Activated CD8-positive, alpha-beta memory T cell treated with anti-CD3 and anti-CD28 coated beads, Interleukin-2, amount 10 ng/mL, durations not matched to agents 7 days and 5 days (primary cell): ENCODE measurements around the gene HLA-G. TPM values are rescaled to one million over a fixed set of nuclear protein-coding genes. Genes with fewer than 3 reads are reported as not detected.

Experiments used
- ATAC-seq: fragments of 150-1000 bp; cut with Tn5 transposase; one replicate; pipeline ENCODE4 v1.10.0; 2021; ENCODE audit warnings: moderate library complexity
- CTCF ChIA-PET: fragments of 350-600 bp; sonication (Branson Sonifier 250); formaldehyde crosslinking; loops from one replicate; lab custom pipeline; 2021; ENCODE audit warnings: antibody characterized with exemption; lab: Charles Lee
- DNase-seq: peaks from one replicate; pipeline ENCODE4 v3.0.0-alpha.2; 2020
- H3K27ac Mint-ChIP-seq: one replicate; pipeline ENCODE4 v1.8.0; 2021; ENCODE audit warnings: mild to moderate bottlenecking, mixed read lengths
- H3K27me3 Mint-ChIP-seq: one replicate; pipeline ENCODE4 v1.8.0; 2021; ENCODE audit warnings: mixed read lengths
- H3K36me3 Mint-ChIP-seq: one replicate; pipeline ENCODE4 v1.8.0; 2021; ENCODE audit warnings: mild to moderate bottlenecking, mixed read lengths
- H3K4me1 Mint-ChIP-seq: one replicate; pipeline ENCODE4 v1.8.0; 2021; ENCODE audit warnings: mixed read lengths
- H3K4me3 Mint-ChIP-seq: one replicate; pipeline ENCODE4 v1.8.0; 2021; ENCODE audit warnings: mild to moderate bottlenecking, moderate library complexity, mixed read lengths
- H3K9me3 Mint-ChIP-seq: one replicate; pipeline ENCODE4 v1.8.0; 2022; ENCODE audit warnings: low read depth, mixed read lengths
- total RNA-seq, 2 experiments: library from RNA; stranded (reverse); gene quantifications; one replicate each; pipeline ENCODE4 v1.2.3, GENCODE V29; 2021

HLA-G gene
- total RNA-seq, 2 experiments from 2014 or later = 0.66 to 0.85 TPM

- no peak for DNase-seq
- H3K4me1 Mint-ChIP-seq = peaks cover 13% of the 10 kb centered on the region
- H3K27me3 Mint-ChIP-seq = peaks cover 86% of the 10 kb centered on the region
Observed at GRCh38 chr6:29828471-29828797, 809 bp downstream of the HLA-G start.

DNA sequence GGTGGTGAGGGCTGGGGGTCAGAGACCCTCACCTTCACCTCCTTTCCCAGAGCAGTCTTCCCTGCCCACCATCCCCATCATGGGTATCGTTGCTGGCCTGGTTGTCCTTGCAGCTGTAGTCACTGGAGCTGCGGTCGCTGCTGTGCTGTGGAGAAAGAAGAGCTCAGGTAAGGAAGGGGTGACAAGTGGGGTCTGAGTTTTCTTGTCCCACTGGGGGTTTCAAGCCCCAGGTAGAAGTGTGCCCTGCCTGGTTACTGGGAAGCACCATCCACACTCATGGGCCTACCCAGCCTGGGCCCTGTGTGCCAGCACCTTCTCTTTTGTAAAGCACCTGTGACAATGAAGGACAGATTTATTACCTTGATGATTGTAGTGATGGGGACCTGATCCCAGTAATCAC, 2.1 kb downstream of the HLA-G start:
- ATAC-seq = no peak
- Mint-ChIP-seq H3K9me3 (no peaks in the 10 kb centered on the region), H3K27me3 (peaks cover 83% of the 10 kb centered on the region), H3K4me1 (peaks cover 13% of the 10 kb centered on the region), H3K36me3 (no peaks in the 10 kb centered on the region), H3K27ac (no peak overlapping the region), H3K4me3 (no peak overlapping the region)
- DNase-seq = no peak
- CTCF ChIA-PET = interaction anchor here (1.2 to 1.3 kb wide), 2 partner anchors 124 to 184 kb away, joined by 3 read pairs; no protein-coding TSS in a partner anchor

More at GRCh38 chr6:29828471-29828797, 809 bp downstream of the HLA-G start:
- Mint-ChIP-seq H3K36me3 (no peaks in the 10 kb centered on the region), H3K4me3 (no peak overlapping the region), H3K27ac (no peak overlapping the region), H3K9me3 (no peaks in the 10 kb centered on the region)
- CTCF ChIA-PET = no interaction called here
- no peak for ATAC-seq

DNA sequence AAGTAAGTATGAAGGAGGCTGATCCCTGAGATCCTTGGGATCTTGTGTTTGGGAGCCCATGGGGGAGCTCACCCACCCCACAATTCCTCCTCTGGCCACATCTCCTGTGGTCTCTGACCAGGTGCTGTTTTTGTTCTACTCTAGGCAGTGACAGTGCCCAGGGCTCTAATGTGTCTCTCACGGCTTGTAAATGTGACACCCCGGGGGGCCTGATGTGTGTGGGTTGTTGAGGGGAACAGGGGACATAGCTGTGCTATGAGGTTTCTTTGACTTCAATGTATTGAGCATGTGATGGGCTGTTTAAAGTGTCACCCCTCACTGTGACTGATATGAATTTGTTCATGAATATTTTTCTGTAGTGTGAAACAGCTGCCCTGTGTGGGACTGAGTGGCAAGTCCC, 2.8 kb downstream of the HLA-G start:
- no peaks in the 10 kb centered on the region for H3K36me3 Mint-ChIP-seq
- H3K27me3 Mint-ChIP-seq = peaks cover 83% of the 10 kb centered on the region

GRCh38 chr6:29831776-29832175, 4.2 kb downstream of the HLA-G start:
- Mint-ChIP-seq H3K36me3 (no peaks in the 10 kb centered on the region), H3K9me3 (no peaks in the 10 kb centered on the region), H3K4me3 (no peak overlapping the region), H3K27me3 (peaks cover 82% of the 10 kb centered on the region), H3K4me1 (peaks cover 16% of the 10 kb centered on the region), H3K27ac (no peak overlapping the region)
- CTCF ChIA-PET = interaction anchor here (1.4 to 6.9 kb wide), 5 partner anchors 17 to 184 kb away, joined by 3 to 89 read pairs (median 5); no protein-coding TSS in a partner anchor
- DNase-seq (no peak), ATAC-seq (no peak)

More for the DNA sequence above, 2.8 kb downstream of the HLA-G start:
- Mint-ChIP-seq H3K9me3 (no peaks in the 10 kb centered on the region), H3K4me3 (no peak overlapping the region), H3K27ac (no peak overlapping the region), H3K4me1 (peaks cover 16% of the 10 kb centered on the region)
- no peak for ATAC-seq
- no peak for DNase-seq
- CTCF ChIA-PET = interaction anchor here (0.8 to 1.5 kb wide), 5 partner anchors 34 to 183 kb away, joined by 3 to 7 read pairs (median 3); no protein-coding TSS in a partner anchor

GRCh38 chr6:29834564-29835436, 7.2 kb downstream of the HLA-G start:
- Mint-ChIP-seq H3K27me3 (peaks cover 77% of the 10 kb centered on the region), H3K27ac (no peak overlapping the region), H3K36me3 (no peaks in the 10 kb centered on the region), H3K4me1 (peaks cover 11% of the 10 kb centered on the region), H3K4me3 (no peak overlapping the region), H3K9me3 (no peaks in the 10 kb centered on the region)
- DNase-seq (peak; percentile 64), ATAC-seq (peak; percentile 68)
- CTCF ChIA-PET = interaction anchor here (0.9 to 6.9 kb wide), 18 partner anchors 9 to 232 kb away, joined by 3 to 89 read pairs (median 5); partner anchors contain the start of gene PPP1R11

DNA sequence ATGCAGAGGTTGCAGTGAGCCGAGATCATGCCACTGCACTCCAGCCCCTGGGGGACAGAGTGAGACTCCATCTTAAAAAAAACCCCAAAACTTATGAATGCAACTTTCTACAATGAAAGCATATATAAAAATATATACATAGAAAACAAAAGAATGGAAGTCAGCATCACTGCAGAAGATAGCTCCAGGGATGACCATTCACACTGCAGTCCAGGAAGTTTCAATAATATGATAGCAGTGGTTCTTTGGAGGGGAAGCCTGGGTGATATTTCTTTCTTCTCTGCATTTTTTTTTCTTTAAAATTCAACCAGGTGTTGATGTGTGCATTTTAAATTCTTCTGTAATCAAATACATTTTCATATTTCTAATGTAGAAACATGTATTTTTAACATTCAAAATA, 12.3 kb downstream of the HLA-G start:
- Mint-ChIP-seq H3K4me1 (peaks cover 4% of the 10 kb centered on the region), H3K36me3 (no peaks in the 10 kb centered on the region), H3K27ac (no peak overlapping the region), H3K4me3 (no peak overlapping the region), H3K9me3 (no peaks in the 10 kb centered on the region), H3K27me3 (peaks cover 64% of the 10 kb centered on the region)
- DNase-seq (no peak), ATAC-seq (no peak)
- CTCF ChIA-PET = interaction anchor here (1.7 kb wide), 1 partner anchor 102 kb away, joined by 6 read pairs; no protein-coding TSS in a partner anchor

DNA sequence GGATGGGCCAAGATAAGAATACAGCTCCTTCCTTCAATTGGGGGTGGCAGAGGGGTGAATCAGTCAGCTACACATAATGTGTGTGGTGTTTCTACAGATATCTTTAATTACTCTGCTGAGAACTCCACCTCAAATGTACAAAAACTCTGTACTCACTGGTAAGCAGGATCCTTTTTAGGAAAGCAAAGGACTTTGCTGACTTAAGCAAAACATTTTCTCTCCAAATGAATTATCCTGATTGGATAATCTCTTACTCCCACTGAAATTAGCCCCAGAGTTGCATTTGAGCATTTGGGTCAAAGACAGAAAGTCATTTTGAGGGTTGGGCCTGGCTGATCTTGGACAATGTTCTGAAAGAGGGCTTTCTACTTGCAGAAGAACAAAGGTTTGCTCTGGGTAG, 13.4 kb downstream of the HLA-G start:
- ATAC-seq = no peak
- CTCF ChIA-PET = interaction anchor here (1.7 kb wide), 1 partner anchor 103 kb away, joined by 6 read pairs; no protein-coding TSS in a partner anchor
- Mint-ChIP-seq H3K9me3 (no peaks in the 10 kb centered on the region), H3K4me3 (no peak overlapping the region), H3K27ac (no peak overlapping the region), H3K36me3 (no peaks in the 10 kb centered on the region), H3K4me1 (peaks cover 11% of the 10 kb centered on the region), H3K27me3 (peaks cover 63% of the 10 kb centered on the region)
- no peak for DNase-seq

GRCh38 chr6:29845405-29846006, 17.9 kb downstream of the HLA-G start:
- CTCF ChIA-PET = no interaction called here
- peak; percentile 77 for DNase-seq

GRCh38 chr6:29847871-29848630, 20.4 kb downstream of the HLA-G start:
- Mint-ChIP-seq H3K27me3 (peaks cover 70% of the 10 kb centered on the region), H3K9me3 (no peaks in the 10 kb centered on the region), H3K27ac (no peak overlapping the region), H3K4me1 (peaks cover 23% of the 10 kb centered on the region), H3K4me3 (no peak overlapping the region), H3K36me3 (no peaks in the 10 kb centered on the region)
- CTCF ChIA-PET = interaction anchor here (0.5 to 3.8 kb wide), 29 partner anchors 11 to 283 kb away, joined by 3 to 57 read pairs (median 4); no protein-coding TSS in a partner anchor
- ATAC-seq = peak; percentile 83
- DNase-seq = peak; percentile 87

More at GRCh38 chr6:29845405-29846006, 17.9 kb downstream of the HLA-G start:
- Mint-ChIP-seq H3K9me3 (no peaks in the 10 kb centered on the region), H3K27ac (no peak overlapping the region), H3K4me1 (peaks cover 23% of the 10 kb centered on the region), H3K27me3 (peaks cover 68% of the 10 kb centered on the region), H3K4me3 (no peak overlapping the region), H3K36me3 (no peaks in the 10 kb centered on the region)
- peak; percentile 63 for ATAC-seq

DNA sequence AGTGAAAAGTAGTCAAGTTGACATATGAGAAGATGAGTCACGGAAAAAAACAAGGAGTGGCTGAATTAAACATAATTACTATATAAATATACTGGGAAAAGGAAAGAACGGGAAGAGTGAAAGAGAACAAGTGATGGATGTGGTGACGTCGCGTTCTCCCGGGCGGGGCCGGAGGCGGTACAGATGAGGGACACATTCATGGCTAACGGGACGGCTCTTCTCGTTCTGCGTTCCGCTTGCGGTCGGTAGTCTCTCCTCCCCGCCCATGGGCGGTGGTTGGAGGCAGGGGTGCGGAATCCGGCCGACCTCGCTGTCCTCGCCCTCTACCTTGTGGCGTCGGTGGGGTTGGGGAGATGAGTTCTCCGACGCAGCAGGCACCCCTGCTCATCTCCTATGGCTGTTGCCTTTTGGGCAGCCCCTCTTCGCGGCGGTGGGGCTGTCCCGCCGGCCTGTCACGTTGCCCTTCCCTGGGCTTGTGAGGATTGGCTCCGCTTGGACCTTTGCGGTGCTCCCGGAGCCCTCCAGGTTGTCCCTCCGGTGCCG, 22.5 kb downstream of the HLA-G start:
- H3K27me3 Mint-ChIP-seq = peaks cover 65% of the 10 kb centered on the region
- no peak overlapping the region for H3K27ac Mint-ChIP-seq
- H3K36me3 Mint-ChIP-seq = no peaks in the 10 kb centered on the region
- CTCF ChIA-PET = interaction anchor here (0.9 to 3.8 kb wide), 4 partner anchors 116 to 281 kb away, joined by 3 to 57 read pairs (median 16); no protein-coding TSS in a partner anchor
- peak; percentile 56 for ATAC-seq
- peak overlapping the region; percentile 61 for H3K4me3 Mint-ChIP-seq
- H3K4me1 Mint-ChIP-seq = peaks cover 20% of the 10 kb centered on the region
- DNase-seq = peak; percentile 61
- no peaks in the 10 kb centered on the region for H3K9me3 Mint-ChIP-seq

- peaks cover 15% of the 10 kb centered on the region for H3K4me1 Mint-ChIP-seq
- ATAC-seq = no peak
Observed at GRCh38 chr6:29851190-29851589, 23.6 kb downstream of the HLA-G start.

GRCh38 chr6:29853245-29853644, 25.6 kb downstream of the HLA-G start:
- DNase-seq (no peak), ATAC-seq (no peak)
- no peak overlapping the region for H3K27ac Mint-ChIP-seq
- CTCF ChIA-PET = interaction anchor here (2.3 kb wide), 1 partner anchor 114 kb away, joined by 7 read pairs; no protein-coding TSS in a partner anchor
- H3K36me3 Mint-ChIP-seq = no peaks in the 10 kb centered on the region
- peaks cover 11% of the 10 kb centered on the region for H3K4me1 Mint-ChIP-seq
- H3K9me3 Mint-ChIP-seq = no peaks in the 10 kb centered on the region
- peaks cover 69% of the 10 kb centered on the region for H3K27me3 Mint-ChIP-seq
- H3K4me3 Mint-ChIP-seq = no peak overlapping the region

More at GRCh38 chr6:29851190-29851589, 23.6 kb downstream of the HLA-G start:
- H3K9me3 Mint-ChIP-seq = no peaks in the 10 kb centered on the region
- DNase-seq = no peak
- CTCF ChIA-PET = interaction anchor here (0.9 to 1.7 kb wide), 5 partner anchors 9 to 280 kb away, joined by 3 to 4 read pairs (median 3); no protein-coding TSS in a partner anchor
- no peak overlapping the region for H3K4me3 Mint-ChIP-seq
- H3K27ac Mint-ChIP-seq = no peak overlapping the region
- peaks cover 65% of the 10 kb centered on the region for H3K27me3 Mint-ChIP-seq
- no peaks in the 10 kb centered on the region for H3K36me3 Mint-ChIP-seq
